ENCODE data around the gene PDSS2. TPM values are rescaled to one million over a fixed set of nuclear protein-coding genes. Genes with fewer than 3 reads are reported as not detected.
"Not testable (repeated sequence)": the region's sequence is repeated elsewhere in the genome, so short reads cannot be mapped to it uniquely, and the experiment has no call there.

PDSS2 gene
- total RNA-seq, 1 donor from 2014 or later, result 19.3 TPM

DNA sequence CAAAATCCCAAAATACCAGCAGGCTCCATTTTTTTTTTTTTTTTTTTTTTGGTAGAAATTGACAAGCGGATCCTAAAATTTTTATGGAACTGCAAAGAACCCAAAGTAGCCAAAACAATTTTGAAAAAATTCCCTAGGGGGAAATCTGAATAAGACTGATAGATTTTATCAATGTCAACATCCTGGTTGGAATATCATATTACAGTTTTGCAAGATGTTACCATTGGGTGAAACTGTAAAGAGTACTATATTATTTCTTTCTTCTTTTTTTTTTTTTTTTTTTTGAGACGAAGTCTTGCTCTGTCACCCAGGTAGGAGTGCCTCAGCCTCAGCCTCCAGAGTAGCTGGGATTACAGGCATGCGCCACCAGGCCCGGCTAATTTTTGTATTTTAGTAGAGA lies 314.7 kb downstream of the PDSS2 start:
- ATAC-seq (ENCODE audit: low read depth) (no peak), DNase-seq (no peak)
- H3K27me3 Mint-ChIP-seq, result no peaks in the 10 kb centered on the region
- no peak overlapping the region for H3K4me3 Mint-ChIP-seq
- TF ChIP-seq, protein P1, sequence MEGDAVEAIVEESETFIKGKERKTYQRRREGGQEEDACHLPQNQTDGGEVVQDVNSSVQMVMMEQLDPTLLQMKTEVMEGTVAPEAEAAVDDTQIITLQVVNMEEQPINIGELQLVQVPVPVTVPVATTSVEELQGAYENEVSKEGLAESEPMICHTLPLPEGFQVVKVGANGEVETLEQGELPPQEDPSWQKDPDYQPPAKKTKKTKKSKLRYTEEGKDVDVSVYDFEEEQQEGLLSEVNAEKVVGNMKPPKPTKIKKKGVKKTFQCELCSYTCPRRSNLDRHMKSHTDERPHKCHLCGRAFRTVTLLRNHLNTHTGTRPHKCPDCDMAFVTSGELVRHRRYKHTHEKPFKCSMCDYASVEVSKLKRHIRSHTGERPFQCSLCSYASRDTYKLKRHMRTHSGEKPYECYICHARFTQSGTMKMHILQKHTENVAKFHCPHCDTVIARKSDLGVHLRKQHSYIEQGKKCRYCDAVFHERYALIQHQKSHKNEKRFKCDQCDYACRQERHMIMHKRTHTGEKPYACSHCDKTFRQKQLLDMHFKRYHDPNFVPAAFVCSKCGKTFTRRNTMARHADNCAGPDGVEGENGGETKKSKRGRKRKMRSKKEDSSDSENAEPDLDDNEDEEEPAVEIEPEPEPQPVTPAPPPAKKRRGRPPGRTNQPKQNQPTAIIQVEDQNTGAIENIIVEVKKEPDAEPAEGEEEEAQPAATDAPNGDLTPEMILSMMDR (IDR thresholded peaks at IDR 0.05), result no peak
- ChIA-PET CTCF (no interaction called here), POLR2A (no interaction called here)
- H3K36me3 Mint-ChIP-seq (ENCODE audit: low read depth), result no peaks in the 10 kb centered on the region
- H3K27ac Mint-ChIP-seq, result no peak overlapping the region
- intact Hi-C loops (cut with micrococcal nuclease), result no loop called here
- H3K9me3 Mint-ChIP-seq, result no peaks in the 10 kb centered on the region
- H3K4me1 Mint-ChIP-seq, result no peaks in the 10 kb centered on the region

DNA sequence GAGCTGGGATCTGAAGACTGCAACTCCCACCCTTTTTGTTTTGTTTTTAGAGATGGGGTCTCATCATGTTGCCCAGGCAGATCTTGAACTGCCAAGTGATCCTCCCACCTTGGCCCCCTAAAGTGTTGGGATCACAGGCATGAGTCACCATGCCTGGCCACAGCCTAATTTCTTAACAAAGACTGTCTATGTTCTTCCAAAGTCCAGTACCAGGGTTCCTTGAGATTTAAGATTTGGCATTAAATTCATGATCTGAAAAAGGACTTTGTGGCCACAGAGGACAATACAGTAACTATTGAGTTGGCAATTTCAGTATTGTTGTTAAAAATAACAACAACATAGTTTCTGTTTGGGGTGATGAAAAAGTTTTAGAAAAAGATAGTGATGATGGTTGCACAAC lies 315.4 kb downstream of the PDSS2 start:
- H3K36me3 Mint-ChIP-seq (ENCODE audit: low read depth), result no peaks in the 10 kb centered on the region
- H3K4me1 Mint-ChIP-seq, result no peaks in the 10 kb centered on the region
- intact Hi-C loops (cut with micrococcal nuclease), result no loop called here
- H3K27ac Mint-ChIP-seq, result no peak overlapping the region
- DNase-seq (no peak), ATAC-seq (ENCODE audit: low read depth) (no peak)
- no peaks in the 10 kb centered on the region for H3K27me3 Mint-ChIP-seq
- H3K4me3 Mint-ChIP-seq, result no peak overlapping the region
- POLR2A ChIA-PET, result no interaction called here
- H3K9me3 Mint-ChIP-seq, result no peaks in the 10 kb centered on the region
- TF ChIP-seq, protein P1 (IDR thresholded peaks at IDR 0.05), result no peak
- CTCF ChIA-PET, result no interaction called here

DNA sequence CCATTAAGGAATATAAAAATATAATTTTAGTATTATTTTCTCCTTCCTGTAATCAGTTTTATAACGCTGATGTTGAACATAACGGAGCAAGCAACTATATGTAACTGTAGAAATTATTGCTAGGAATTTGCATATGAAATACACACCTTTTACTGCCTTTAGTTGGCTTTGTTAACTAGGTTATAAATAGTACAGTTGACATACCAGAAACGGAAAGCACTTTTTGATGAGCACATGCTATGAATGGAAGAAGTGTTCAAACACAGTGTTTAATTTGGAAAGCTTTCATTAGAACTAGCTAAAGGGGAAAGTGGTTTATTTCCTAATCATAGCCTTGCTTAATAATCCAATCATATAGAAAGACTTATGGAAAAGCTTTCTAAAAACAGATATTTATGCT lies 318.8 kb downstream of the PDSS2 start:
- CTCF ChIA-PET, result no interaction called here
- Mint-ChIP-seq H3K36me3 (ENCODE audit: low read depth) (no peaks in the 10 kb centered on the region), H3K9me3 (no peaks in the 10 kb centered on the region), H3K27me3 (no peaks in the 10 kb centered on the region), H3K4me1 (no peaks in the 10 kb centered on the region), H3K4me3 (no peak overlapping the region), H3K27ac (no peak overlapping the region)
- DNase-seq, result no peak
- POLR2A ChIA-PET, result no interaction called here
- TF ChIP-seq, protein P1 (IDR thresholded peaks at IDR 0.05), result no peak
- no peak for ATAC-seq (ENCODE audit: low read depth)
- intact Hi-C loops (cut with micrococcal nuclease), result no loop called here

DNA sequence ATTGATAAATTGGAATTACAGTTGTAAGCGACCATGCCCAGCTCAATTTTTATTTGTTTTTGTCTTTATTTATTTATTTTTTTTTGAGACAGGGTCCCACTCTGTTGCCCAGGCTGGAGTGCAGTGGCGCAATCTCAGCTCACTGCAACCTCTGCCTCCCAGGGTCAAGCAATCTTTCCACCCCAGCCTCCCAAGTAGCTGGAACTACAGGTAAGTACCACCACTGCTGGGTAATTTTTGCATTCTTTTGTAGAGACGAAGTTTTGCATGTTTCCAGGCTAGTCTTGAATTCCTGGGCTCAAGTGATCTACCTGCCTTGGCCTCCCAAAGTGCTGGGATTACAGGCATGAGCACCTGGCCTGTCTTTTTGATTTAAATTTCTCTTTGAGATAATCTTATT lies 323.0 kb downstream of the PDSS2 start:
- H3K4me1 Mint-ChIP-seq; CTCF ChIA-PET; H3K27me3 Mint-ChIP-seq; H3K4me3 Mint-ChIP-seq; H3K9me3 Mint-ChIP-seq; intact Hi-C loops (cut with micrococcal nuclease); ATAC-seq (ENCODE audit: low read depth); DNase-seq; H3K36me3 Mint-ChIP-seq (ENCODE audit: low read depth); H3K27ac Mint-ChIP-seq: not testable (repeated sequence)
- POLR2A ChIA-PET, result interaction anchor here (1.3 kb wide), 1 partner anchor 11 kb away, joined by 7 read pairs; no protein-coding TSS in a partner anchor

DNA sequence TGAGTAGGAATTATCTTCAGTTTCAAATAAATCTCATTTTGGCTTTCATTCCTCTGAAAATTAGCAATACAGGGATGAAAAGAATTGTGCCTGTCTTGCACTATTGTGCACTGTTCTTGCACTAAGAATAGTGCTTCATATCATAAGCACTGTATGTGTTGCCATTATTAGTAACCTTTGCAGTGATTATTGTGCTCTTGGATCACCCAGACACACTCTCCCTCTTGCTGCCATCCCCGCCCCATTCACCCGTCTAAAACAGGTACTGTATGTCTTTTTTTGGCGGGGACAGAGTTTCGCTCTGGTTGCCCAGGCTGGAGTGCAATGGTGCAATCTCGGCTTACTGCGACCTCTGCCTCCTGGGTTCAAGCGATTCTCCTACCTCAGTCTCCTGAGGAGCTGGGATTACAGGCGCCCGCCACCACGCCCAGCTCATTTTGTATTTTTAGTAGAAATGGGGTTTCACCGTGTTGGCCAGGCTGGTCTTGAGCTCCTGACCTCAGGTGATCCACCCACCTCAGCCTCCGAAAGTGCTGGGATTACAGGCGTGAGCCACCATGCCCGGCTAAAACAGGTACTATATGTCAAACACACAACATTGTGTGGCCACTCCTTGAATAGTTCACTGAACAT lies 324.2 kb downstream of the PDSS2 start:
- H3K27ac Mint-ChIP-seq; intact Hi-C loops (cut with micrococcal nuclease): not testable (repeated sequence)
- CTCF ChIA-PET, result interaction anchor here (0.7 kb wide), 1 partner anchor 555 kb away, joined by 4 read pairs; no protein-coding TSS in a partner anchor

DNA sequence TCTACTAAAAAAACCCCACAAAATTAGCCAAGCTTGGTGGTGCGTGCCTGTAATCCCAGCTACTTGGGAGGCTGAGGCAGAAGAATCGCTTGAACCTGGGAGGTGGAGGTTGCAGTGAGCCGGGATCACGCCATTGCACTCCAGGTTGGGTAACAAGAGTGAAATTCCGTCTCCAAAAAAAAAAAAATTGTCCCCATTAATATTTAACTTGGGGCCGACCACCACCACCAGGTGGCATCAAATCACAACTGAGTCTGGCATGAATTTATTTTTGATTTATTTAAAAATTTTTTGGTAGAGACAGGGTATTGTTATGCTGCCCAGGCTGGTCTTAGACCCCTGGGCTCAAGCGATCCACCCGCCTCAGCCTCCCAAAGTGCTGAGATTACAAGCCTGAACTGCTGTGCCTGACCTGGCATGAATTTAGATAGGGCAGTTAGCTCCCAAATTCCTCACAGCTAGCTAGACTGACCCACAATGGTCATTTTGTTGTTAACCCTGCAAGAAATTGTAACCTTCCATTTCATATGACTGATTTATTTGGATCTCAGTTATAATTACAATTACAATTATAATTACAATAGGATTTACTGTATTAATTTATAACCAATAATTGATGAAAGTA lies 326.9 kb downstream of the PDSS2 start:
- TF ChIP-seq, protein P1 (IDR thresholded peaks at IDR 0.05), result no peak
- Mint-ChIP-seq H3K4me3 (no peak overlapping the region), H3K27me3 (no peaks in the 10 kb centered on the region), H3K4me1 (peaks cover 3% of the 10 kb centered on the region), H3K9me3 (no peaks in the 10 kb centered on the region), H3K27ac (no peak overlapping the region), H3K36me3 (ENCODE audit: low read depth) (no peaks in the 10 kb centered on the region)
- ChIA-PET CTCF (interaction anchor here (1.6 kb wide), 1 partner anchor 571 kb away, joined by 7 read pairs; no protein-coding TSS in a partner anchor), POLR2A (no interaction called here)
- DNase-seq (no peak), ATAC-seq (ENCODE audit: low read depth) (no peak)
- intact Hi-C loops (cut with micrococcal nuclease), result loop anchor here (1.0 to 5.0 kb wide), 4 partner anchors 543 to 918 kb away; no protein-coding TSS in a partner anchor

More for the DNA sequence above, 324.2 kb downstream of the PDSS2 start:
- H3K27me3 Mint-ChIP-seq; DNase-seq; POLR2A ChIA-PET; H3K4me3 Mint-ChIP-seq; H3K36me3 Mint-ChIP-seq (ENCODE audit: low read depth); H3K9me3 Mint-ChIP-seq; H3K4me1 Mint-ChIP-seq; ATAC-seq (ENCODE audit: low read depth): not testable (repeated sequence)

Measured in activated B cell treated with CpG ODN at 0.5 μM for 24 hours (primary cell).